Measurements from ENCODE around the gene FGFR4. TPM values are rescaled to one million over a fixed set of nuclear protein-coding genes. Genes with fewer than 3 reads are reported as not detected.

Gene FGFR4
- total RNA-seq, 1 experiment from 2014 or later = 588 TPM

Other genes starting within 250 kb of the FGFR4 start
- gene HK3, start 187.6 kb upstream of the FGFR4 start, total RNA-seq (2014; rRNA removed; shearing (Covaris generic)) = 0.15 TPM in 1 of 2 replicates, not detected in the other
- gene UIMC1, start 80.1 kb upstream of the FGFR4 start, total RNA-seq (2014; rRNA removed; shearing (Covaris generic)) = 34.7 and 38.3 TPM in 2 replicates
- gene ZNF346, start 64.2 kb upstream of the FGFR4 start, total RNA-seq (2014; rRNA removed; shearing (Covaris generic)) = 24.7 and 27.8 TPM in 2 replicates
- 3.5 and 5.7 TPM in 2 replicates for gene NSD1, start 46.9 kb downstream of the FGFR4 start, total RNA-seq (2014; rRNA removed; shearing (Covaris generic))
- 24.1 and 25.4 TPM in 2 replicates for gene RAB24, start 216.8 kb downstream of the FGFR4 start, total RNA-seq (2014; rRNA removed; shearing (Covaris generic))
- gene PRELID1, start 216.9 kb downstream of the FGFR4 start, total RNA-seq (2014; rRNA removed; shearing (Covaris generic)) = 226 and 259 TPM in 2 replicates
- gene MXD3, start 225.0 kb downstream of the FGFR4 start, total RNA-seq (2014; rRNA removed; shearing (Covaris generic)) = 36.6 and 37.6 TPM in 2 replicates